Endothelial cell of hepatic sinusoid (primary cell): ENCODE data around the gene RAPGEFL1.
"Not testable (repeated sequence)": the region's sequence is repeated elsewhere in the genome, so short reads cannot be mapped to it uniquely, and the experiment has no call there.

Experiments
- in situ Hi-C: cut with HindIII; loops from 2 replicates; pipeline ENCODE4 v1.10.0; 2017; ENCODE audit warnings: low sequenced_read_pairs

Gene RAPGEFL1

GRCh38 chr17:40177275-40177874 is at the start of gene RAPGEFL1:
Gene RAPGEFL1 (plus strand): TSS chr17:40177470. CDS start chr17:40177862, 392 bp downstream.
- in situ Hi-C loops: loop anchor here (5.0 to 10.0 kb wide), 4 partner anchors 75 to 347 kb away; partner anchors contain the start of gene NR1D1

GRCh38 chr17:40129498-40129897 is 47.8 kb upstream of the RAPGEFL1 start:
- in situ Hi-C loops: no loop called here

- in situ Hi-C loops: no loop called here
Observed at GRCh38 chr17:40130352-40131042, 46.8 kb upstream of the RAPGEFL1 start.

- in situ Hi-C loops: no loop called here
Observed at GRCh38 chr17:40134184-40134583, 43.1 kb upstream of the RAPGEFL1 start.

GRCh38 chr17:40135817-40136216 is 41.5 kb upstream of the RAPGEFL1 start:
- in situ Hi-C loops: no loop called here

GRCh38 chr17:40139566-40140058 is 37.7 kb upstream of the RAPGEFL1 start:
- in situ Hi-C loops: no loop called here

GRCh38 chr17:40143166-40143565 is 34.1 kb upstream of the RAPGEFL1 start:
- in situ Hi-C loops: not testable (repeated sequence)

- in situ Hi-C loops: no loop called here
Observed at GRCh38 chr17:40145476-40145875, 31.8 kb upstream of the RAPGEFL1 start.

- in situ Hi-C loops: no loop called here
Observed at GRCh38 chr17:40148527-40148926, 28.7 kb upstream of the RAPGEFL1 start.

- in situ Hi-C loops: no loop called here
Observed at GRCh38 chr17:40150276-40150675, 27.0 kb upstream of the RAPGEFL1 start.

GRCh38 chr17:40151414-40151963 is 25.8 kb upstream of the RAPGEFL1 start:
- in situ Hi-C loops: no loop called here

GRCh38 chr17:40153603-40154236 is 23.6 kb upstream of the RAPGEFL1 start:
- in situ Hi-C loops: no loop called here

- in situ Hi-C loops: loop anchor here (5.0 kb wide), 1 partner anchor 91 kb away; no protein-coding TSS in a partner anchor
Observed at GRCh38 chr17:40157973-40158372, 19.3 kb upstream of the RAPGEFL1 start.

- in situ Hi-C loops: loop anchor here (5.0 kb wide), 1 partner anchor 91 kb away; no protein-coding TSS in a partner anchor
Observed at GRCh38 chr17:40158438-40159013, 18.7 kb upstream of the RAPGEFL1 start.

GRCh38 chr17:40159456-40159855 is 17.8 kb upstream of the RAPGEFL1 start:
- in situ Hi-C loops: loop anchor here (5.0 kb wide), 1 partner anchor 92 kb away; no protein-coding TSS in a partner anchor

GRCh38 chr17:40167685-40168261 is 9.5 kb upstream of the RAPGEFL1 start:
- in situ Hi-C loops: no loop called here

- in situ Hi-C loops: no loop called here
Observed at GRCh38 chr17:40168262-40168832, 8.9 kb upstream of the RAPGEFL1 start.

GRCh38 chr17:40170325-40170724 is 6.9 kb upstream of the RAPGEFL1 start:
- in situ Hi-C loops: loop anchor here (10.0 kb wide), 1 partner anchor 354 kb away; no protein-coding TSS in a partner anchor

GRCh38 chr17:40171750-40172149 is 5.5 kb upstream of the RAPGEFL1 start:
- in situ Hi-C loops: loop anchor here (10.0 kb wide), 1 partner anchor 353 kb away; no protein-coding TSS in a partner anchor
